Measurements from ENCODE around the gene TECR.
"Not testable (repeated sequence)": the region's sequence is repeated elsewhere in the genome, so short reads cannot be mapped to it uniquely, and the experiment has no call there.

DNA sequence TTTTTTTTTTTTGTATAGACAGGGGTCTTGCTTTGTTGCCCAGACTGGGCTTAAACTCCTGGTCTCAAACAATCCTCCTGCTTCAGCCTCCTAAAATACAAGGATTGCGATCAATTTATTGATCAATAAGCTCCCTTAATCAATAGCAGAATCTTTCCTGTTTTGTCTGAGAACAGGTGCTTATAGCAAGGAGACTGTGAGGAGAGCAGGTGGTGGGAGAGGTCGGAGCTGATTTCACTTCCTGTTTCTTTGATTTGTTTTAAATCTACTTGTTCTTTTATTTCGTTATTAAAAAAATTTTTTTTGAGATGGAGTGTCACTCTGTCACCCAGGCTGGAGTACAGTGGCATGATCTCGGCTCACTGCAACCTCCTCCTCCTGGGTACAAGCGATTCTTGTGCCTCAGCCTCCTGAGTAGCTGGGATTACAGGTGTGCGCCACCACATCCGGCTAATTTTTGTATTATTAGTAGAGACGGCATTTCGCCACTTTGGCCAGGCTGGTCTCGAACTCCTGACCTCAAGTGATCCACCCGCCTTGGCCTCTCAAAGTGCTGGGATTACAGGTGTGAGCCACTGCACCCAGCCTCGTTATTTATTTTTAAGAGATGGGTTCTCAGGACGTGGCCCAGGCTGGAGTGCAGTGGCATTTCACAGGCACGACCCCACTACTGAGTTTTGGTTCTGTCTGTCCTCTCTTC, 84.2 kb downstream of the TECR start:
- not testable (repeated sequence) for TF ChIP-seq CTCF, POLR2A (IDR thresholded peaks at IDR 0.05)

Measured in suprapubic skin (tissue), 3 donors.